ENCODE results near the gene RTBDN.

RTBDN gene

GRCh38 chr19:12840091-12841079 lies 6.0 kb upstream of the RTBDN start:
- H3K27me3 ChIP-seq (ENCODE audit: control insufficient read depth, insufficient read depth, low read length) = no peaks in the 10 kb centered on the region

GRCh38 chr19:12838886-12839756 lies 4.7 kb upstream of the RTBDN start:
- Histone ChIP-seq H3K9me3 (ENCODE audit: control insufficient read depth, low read length) (no peaks in the 10 kb centered on the region), H3K36me3 (ENCODE audit: control insufficient read depth, insufficient read depth, low read length) (no peaks in the 10 kb centered on the region), H3K9ac (no peak overlapping the region), H2AFZ (peak overlapping the region; percentile 86), H3K27ac (no peak overlapping the region), H3K79me2 (peaks cover 9% of the 10 kb centered on the region), H3K4me1 (peaks cover 10% of the 10 kb centered on the region), H3K27me3 (ENCODE audit: control insufficient read depth, insufficient read depth, low read length) (no peaks in the 10 kb centered on the region), H3K4me2 (ENCODE audit: low read length) (peak overlapping the region; percentile 71), H3K4me3 (ENCODE audit: low read depth, low read length) (no peak overlapping the region)
- no peak for TF ChIP-seq CTCF (IDR thresholded peaks at IDR 0.05)

More at GRCh38 chr19:12840091-12841079, 6.0 kb upstream of the RTBDN start:
- Histone ChIP-seq H3K27ac (no peak overlapping the region), H3K4me1 (peaks cover 10% of the 10 kb centered on the region), H3K9me3 (ENCODE audit: control insufficient read depth, low read length) (no peaks in the 10 kb centered on the region), H2AFZ (peak overlapping the region; percentile 66), H3K9ac (no peak overlapping the region), H3K79me2 (peaks cover 9% of the 10 kb centered on the region), H3K36me3 (ENCODE audit: control insufficient read depth, insufficient read depth, low read length) (no peaks in the 10 kb centered on the region), H3K4me3 (ENCODE audit: low read depth, low read length) (peak overlapping the region; percentile 33), H3K4me2 (ENCODE audit: low read length) (peak overlapping the region; percentile 68)
- no peak for TF ChIP-seq CTCF (IDR thresholded peaks at IDR 0.05)

GRCh38 chr19:12838182-12838885 lies 4.0 kb upstream of the RTBDN start, which contains the start of gene MAST1:
Gene MAST1, plus strand, starts transcription at chr19:12838515. Its CDS starts 58 bp downstream, at chr19:12838573.
- TF ChIP-seq CTCF (IDR thresholded peaks at IDR 0.05) = no peak
- Histone ChIP-seq H3K9me3 (ENCODE audit: control insufficient read depth, low read length) (no peaks in the 10 kb centered on the region), H3K4me1 (peaks cover 10% of the 10 kb centered on the region), H3K27ac (no peak within 1 kb of the TSS), H3K79me2 (peaks cover 9% of the 10 kb centered on the region), H2AFZ (peak within 1 kb of the TSS; percentile 86), H3K27me3 (ENCODE audit: control insufficient read depth, insufficient read depth, low read length) (no peaks in the 10 kb centered on the region), H3K36me3 (ENCODE audit: control insufficient read depth, insufficient read depth, low read length) (no peaks in the 10 kb centered on the region), H3K4me2 (ENCODE audit: low read length) (peak within 1 kb of the TSS; percentile 71), H3K4me3 (ENCODE audit: low read depth, low read length) (peak within 1 kb of the TSS; percentile 42), H3K9ac (no peak within 1 kb of the TSS)

- Histone ChIP-seq H3K9ac (no peak overlapping the region), H3K4me1 (peaks cover 17% of the 10 kb centered on the region), H2AFZ (no peak overlapping the region), H3K4me2 (ENCODE audit: low read length) (no peak overlapping the region), H3K79me2 (peaks cover 9% of the 10 kb centered on the region), H3K27me3 (ENCODE audit: control insufficient read depth, insufficient read depth, low read length) (no peaks in the 10 kb centered on the region), H3K9me3 (ENCODE audit: control insufficient read depth, low read length) (no peaks in the 10 kb centered on the region), H3K27ac (no peak overlapping the region), H3K4me3 (ENCODE audit: low read depth, low read length) (no peak overlapping the region), H3K36me3 (ENCODE audit: control insufficient read depth, insufficient read depth, low read length) (no peaks in the 10 kb centered on the region)
- TF ChIP-seq CTCF (IDR thresholded peaks at IDR 0.05) = no peak
Measured at GRCh38 chr19:12837225-12837624, 2.8 kb upstream of the RTBDN start.

All from parathyroid adenoma (tissue), 2 donors.